ENCODE data around the gene ARID1B. TPM values are rescaled to one million over a fixed set of nuclear protein-coding genes. Genes with fewer than 3 reads are reported as not detected.

ARID1B gene
- total RNA-seq, 1 donor from 2014 or later, result 75.4 TPM

- H3K79me2 ChIP-seq (ENCODE audit: insufficient read depth, low read length), result peaks cover 88% of the 10 kb centered on the region
- TF ChIP-seq CTCF (IDR thresholded peaks at IDR 0.05; ENCODE audit: insufficient read depth, low read depth, low read length), result no peak
- TF ChIP-seq EZH2 (IDR thresholded peaks at IDR 0.05; ENCODE audit: insufficient read depth, low read length), result no peak
Measured at GRCh38 chr6:156938143-156938542, 161.0 kb downstream of the ARID1B start.

GRCh38 chr6:156940221-156940620 is 163.0 kb downstream of the ARID1B start:
- no peaks in the 10 kb centered on the region for H3K9me3 Mint-ChIP-seq (ENCODE audit: unreplicated experiment)
- DNase-seq (ENCODE audit: low read depth) (no peak), FAIRE-seq (no peak)
- Histone ChIP-seq H3K4me2 (ENCODE audit: low read length) (no peak overlapping the region), H4K20me1 (ENCODE audit: insufficient read depth, low read length) (peaks cover 68% of the 10 kb centered on the region), H3K79me2 (ENCODE audit: insufficient read depth, low read length) (peaks cover 85% of the 10 kb centered on the region), H3K9ac (ENCODE audit: low read length) (no peak overlapping the region), H3K4me3 (ENCODE audit: insufficient read depth, low read depth, low read length) (no peak overlapping the region), H3K27me3 (ENCODE audit: insufficient read depth, low read length) (no peaks in the 10 kb centered on the region), H3K36me3 (ENCODE audit: insufficient read depth, low read length) (no peaks in the 10 kb centered on the region), H2AFZ (ENCODE audit: low read depth, low read length) (no peak overlapping the region), H3K9me3 (ENCODE audit: insufficient read depth, low read depth, low read length) (no peaks in the 10 kb centered on the region), H3K4me1 (ENCODE audit: insufficient read depth, low read length) (peaks cover 7% of the 10 kb centered on the region), H3K27ac (ENCODE audit: low read depth, low read length) (no peak overlapping the region)
- peaks cover 27% of the 10 kb centered on the region for H3K4me1 Mint-ChIP-seq (ENCODE audit: low read depth, unreplicated experiment)
- TF ChIP-seq CTCF (IDR thresholded peaks at IDR 0.05; ENCODE audit: insufficient read depth, low read depth, low read length), result no peak
- no peak for TF ChIP-seq EZH2 (IDR thresholded peaks at IDR 0.05; ENCODE audit: insufficient read depth, low read length)
- no peaks in the 10 kb centered on the region for H3K27me3 Mint-ChIP-seq (ENCODE audit: low read depth, unreplicated experiment)
- no peak overlapping the region for H3K4me3 Mint-ChIP-seq (ENCODE audit: unreplicated experiment)
- H3K36me3 Mint-ChIP-seq (ENCODE audit: low read depth, unreplicated experiment), result peaks cover 3% of the 10 kb centered on the region
- H3K27ac Mint-ChIP-seq (ENCODE audit: unreplicated experiment), result no peak overlapping the region

More at GRCh38 chr6:156938143-156938542, 161.0 kb downstream of the ARID1B start:
- FAIRE-seq (no peak), DNase-seq (ENCODE audit: low read depth) (no peak)
- Mint-ChIP-seq H3K36me3 (ENCODE audit: low read depth, unreplicated experiment) (peaks cover 3% of the 10 kb centered on the region), H3K27ac (ENCODE audit: unreplicated experiment) (no peak overlapping the region), H3K9me3 (ENCODE audit: unreplicated experiment) (no peaks in the 10 kb centered on the region), H3K27me3 (ENCODE audit: low read depth, unreplicated experiment) (no peaks in the 10 kb centered on the region), H3K4me1 (ENCODE audit: low read depth, unreplicated experiment) (peaks cover 20% of the 10 kb centered on the region), H3K4me3 (ENCODE audit: unreplicated experiment) (no peak overlapping the region)
- H3K4me2 ChIP-seq (ENCODE audit: low read length), result no peak overlapping the region
- H3K27me3 ChIP-seq (ENCODE audit: insufficient read depth, low read length), result no peaks in the 10 kb centered on the region
- no peaks in the 10 kb centered on the region for H3K9me3 ChIP-seq (ENCODE audit: insufficient read depth, low read depth, low read length)
- H3K4me3 ChIP-seq (ENCODE audit: insufficient read depth, low read depth, low read length), result no peak overlapping the region
- H3K4me1 ChIP-seq (ENCODE audit: insufficient read depth, low read length), result peaks cover 7% of the 10 kb centered on the region
- H3K9ac ChIP-seq (ENCODE audit: low read length), result no peak overlapping the region
- no peak overlapping the region for H3K27ac ChIP-seq (ENCODE audit: low read depth, low read length)
- peaks cover 77% of the 10 kb centered on the region for H4K20me1 ChIP-seq (ENCODE audit: insufficient read depth, low read length)
- H3K36me3 ChIP-seq (ENCODE audit: insufficient read depth, low read length), result no peaks in the 10 kb centered on the region
- H2AFZ ChIP-seq (ENCODE audit: low read depth, low read length), result no peak overlapping the region

- FAIRE-seq, result no peak
- peaks cover 41% of the 10 kb centered on the region for H3K4me1 Mint-ChIP-seq (ENCODE audit: low read depth, unreplicated experiment)
Measured at GRCh38 chr6:156942266-156942665, 165.1 kb downstream of the ARID1B start.

More at GRCh38 chr6:156942266-156942665, 165.1 kb downstream of the ARID1B start:
- no peaks in the 10 kb centered on the region for H3K9me3 Mint-ChIP-seq (ENCODE audit: unreplicated experiment)
- H3K27ac ChIP-seq (ENCODE audit: low read depth, low read length), result no peak overlapping the region
- H2AFZ ChIP-seq (ENCODE audit: low read depth, low read length), result no peak overlapping the region
- H3K4me3 ChIP-seq (ENCODE audit: insufficient read depth, low read depth, low read length), result no peak overlapping the region
- no peaks in the 10 kb centered on the region for H3K27me3 Mint-ChIP-seq (ENCODE audit: low read depth, unreplicated experiment)
- TF ChIP-seq EZH2 (IDR thresholded peaks at IDR 0.05; ENCODE audit: insufficient read depth, low read length), result no peak
- TF ChIP-seq CTCF (IDR thresholded peaks at IDR 0.05; ENCODE audit: insufficient read depth, low read depth, low read length), result no peak
- H3K4me1 ChIP-seq (ENCODE audit: insufficient read depth, low read length), result peaks cover 12% of the 10 kb centered on the region
- H3K4me3 Mint-ChIP-seq (ENCODE audit: unreplicated experiment), result no peak overlapping the region
- H3K9me3 ChIP-seq (ENCODE audit: insufficient read depth, low read depth, low read length), result no peaks in the 10 kb centered on the region
- no peaks in the 10 kb centered on the region for H3K36me3 Mint-ChIP-seq (ENCODE audit: low read depth, unreplicated experiment)
- H3K9ac ChIP-seq (ENCODE audit: low read length), result no peak overlapping the region
- no peak overlapping the region for H3K4me2 ChIP-seq (ENCODE audit: low read length)
- DNase-seq (ENCODE audit: low read depth), result no peak
- H4K20me1 ChIP-seq (ENCODE audit: insufficient read depth, low read length), result peaks cover 67% of the 10 kb centered on the region
- H3K27ac Mint-ChIP-seq (ENCODE audit: unreplicated experiment), result no peak overlapping the region
- H3K79me2 ChIP-seq (ENCODE audit: insufficient read depth, low read length), result peaks cover 89% of the 10 kb centered on the region
- no peaks in the 10 kb centered on the region for H3K27me3 ChIP-seq (ENCODE audit: insufficient read depth, low read length)
- no peaks in the 10 kb centered on the region for H3K36me3 ChIP-seq (ENCODE audit: insufficient read depth, low read length)

All from astrocyte (in vitro differentiated cells and primary cell).